Measurements from ENCODE around the gene RNF111.
A peak's percentile ranks its signal among the peaks of the same experiment; 100 is the strongest.

The RNF111 gene

DNA sequence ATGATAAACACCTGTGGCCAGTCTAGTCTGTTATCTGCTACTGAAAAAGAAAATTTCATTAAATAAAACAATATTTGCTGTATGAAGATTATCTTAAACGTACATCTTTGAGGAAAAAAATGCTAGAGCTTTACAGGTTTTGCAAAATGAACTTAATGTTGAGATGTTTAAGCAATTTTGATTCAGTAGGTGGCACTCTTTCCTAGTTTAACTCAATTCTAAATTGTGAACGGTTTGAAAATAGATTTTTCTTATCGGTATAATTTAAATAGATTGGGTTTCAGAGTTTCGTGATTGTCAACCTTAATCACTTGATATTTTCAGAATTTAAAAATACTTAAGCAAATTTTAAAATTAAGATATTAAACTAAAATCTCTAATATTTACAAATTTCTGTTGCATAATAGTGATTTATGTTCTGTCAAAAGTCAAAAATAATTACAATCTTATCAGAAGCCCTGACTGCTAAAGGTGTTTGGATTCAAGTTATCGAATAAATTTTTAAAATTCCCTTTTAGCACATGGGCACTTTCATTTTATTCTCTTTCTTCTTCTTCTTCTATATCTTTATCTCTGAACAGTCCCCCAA lies 7.0 kb upstream of the RNF111 start:
- Histone ChIP-seq H3K4me3 (ENCODE audit: low read length) (no peak overlapping the region), H2BK15ac (replicated peaks; ENCODE audit: low read depth) (no peak overlapping the region), H2BK120ac (ENCODE audit: low read depth, low read length) (no peak overlapping the region)

DNA sequence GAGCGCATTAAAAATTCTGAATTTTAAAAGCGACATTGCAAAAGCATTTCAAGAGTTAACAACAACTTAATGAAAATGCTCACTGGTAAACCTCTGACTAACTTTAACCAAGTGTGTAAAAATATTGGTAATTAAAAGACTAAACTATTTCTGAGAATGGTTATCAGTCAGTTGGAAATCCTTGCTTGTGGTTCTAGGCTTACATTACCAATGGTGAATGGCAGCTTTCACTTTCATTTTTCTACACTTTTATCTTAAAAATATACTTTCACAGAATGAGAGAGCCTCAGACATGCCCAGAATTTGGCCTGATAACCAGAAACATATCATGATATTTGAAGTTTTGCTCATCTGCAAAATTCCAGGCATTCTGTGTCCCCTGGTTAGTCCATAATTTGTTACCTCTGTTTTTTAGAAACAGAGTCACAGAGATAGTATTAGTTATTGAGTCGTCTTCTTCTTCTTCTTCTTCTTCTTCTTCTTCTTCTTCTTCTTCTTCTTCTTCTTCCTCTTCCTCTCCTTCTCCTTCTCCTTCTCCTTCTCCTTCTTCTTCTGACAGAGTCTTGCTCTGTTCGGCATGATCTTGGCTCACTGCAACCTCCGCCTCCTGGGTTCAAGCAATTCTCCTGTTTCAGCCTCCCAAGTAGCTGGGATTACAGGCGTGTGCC lies 5.5 kb upstream of the RNF111 start:
- Histone ChIP-seq H3K79me1 (ENCODE audit: low read length) (no peaks in the 10 kb centered on the region), H3K18ac (ENCODE audit: low read length) (no peak overlapping the region), H3K9ac (ENCODE audit: low read length) (no peak overlapping the region), H2BK5ac (ENCODE audit: low read length) (no peak overlapping the region), H3K4me1 (ENCODE audit: control insufficient read depth, low read depth, low read length) (peaks cover under 1% of the 10 kb centered on the region), H4K8ac (ENCODE audit: low read depth, low read length) (no peak overlapping the region), H2AK5ac (ENCODE audit: low read length) (no peak overlapping the region), H3K56ac (ENCODE audit: low read length) (no peak overlapping the region), H4K5ac (ENCODE audit: low read length) (no peak overlapping the region), H3K4ac (ENCODE audit: low read depth, low read length) (no peak overlapping the region), H3K23ac (ENCODE audit: low read length) (no peak overlapping the region), H3K36me3 (ENCODE audit: control insufficient read depth, insufficient read depth, low read length) (no peaks in the 10 kb centered on the region), H2BK120ac (ENCODE audit: low read depth, low read length) (no peak overlapping the region), H3K27me3 (ENCODE audit: insufficient read depth, low read length, poor library complexity) (no peaks in the 10 kb centered on the region), H2BK15ac (replicated peaks; ENCODE audit: low read depth) (no peak overlapping the region), H3K27ac (ENCODE audit: low read depth, low read length) (no peak overlapping the region), H3K4me3 (ENCODE audit: low read length) (no peak overlapping the region), H3K4me2 (ENCODE audit: low read length) (no peak overlapping the region), H3K79me2 (ENCODE audit: control insufficient read depth, insufficient read depth, low read length) (no peaks in the 10 kb centered on the region)
- no peak for DNase-seq
- no CpG with 5 or more reads among the region's 6 CpGs for WGBS (ENCODE audit: extremely low coverage, insufficient coverage, low lambda C conversion rate)

More for the DNA sequence above, 7.0 kb upstream of the RNF111 start:
- Histone ChIP-seq H3K79me2 (ENCODE audit: control insufficient read depth, insufficient read depth, low read length) (no peaks in the 10 kb centered on the region), H4K8ac (ENCODE audit: low read depth, low read length) (no peak overlapping the region), H3K9ac (ENCODE audit: low read length) (no peak overlapping the region), H3K36me3 (ENCODE audit: control insufficient read depth, insufficient read depth, low read length) (no peaks in the 10 kb centered on the region), H4K5ac (ENCODE audit: low read length) (no peak overlapping the region), H3K27me3 (ENCODE audit: insufficient read depth, low read length, poor library complexity) (no peaks in the 10 kb centered on the region), H3K79me1 (ENCODE audit: low read length) (no peaks in the 10 kb centered on the region), H2AK5ac (ENCODE audit: low read length) (no peak overlapping the region), H3K23ac (ENCODE audit: low read length) (no peak overlapping the region), H3K4me2 (ENCODE audit: low read length) (no peak overlapping the region), H3K56ac (ENCODE audit: low read length) (no peak overlapping the region), H3K4me1 (ENCODE audit: control insufficient read depth, low read depth, low read length) (no peaks in the 10 kb centered on the region), H3K4ac (ENCODE audit: low read depth, low read length) (no peak overlapping the region), H3K18ac (ENCODE audit: low read length) (no peak overlapping the region), H3K27ac (ENCODE audit: low read depth, low read length) (no peak overlapping the region), H2BK5ac (ENCODE audit: low read length) (no peak overlapping the region)
- DNase-seq, result no peak
- no CpG with 5 or more reads among the region's 5 CpGs for WGBS (ENCODE audit: extremely low coverage, insufficient coverage, low lambda C conversion rate)

DNA sequence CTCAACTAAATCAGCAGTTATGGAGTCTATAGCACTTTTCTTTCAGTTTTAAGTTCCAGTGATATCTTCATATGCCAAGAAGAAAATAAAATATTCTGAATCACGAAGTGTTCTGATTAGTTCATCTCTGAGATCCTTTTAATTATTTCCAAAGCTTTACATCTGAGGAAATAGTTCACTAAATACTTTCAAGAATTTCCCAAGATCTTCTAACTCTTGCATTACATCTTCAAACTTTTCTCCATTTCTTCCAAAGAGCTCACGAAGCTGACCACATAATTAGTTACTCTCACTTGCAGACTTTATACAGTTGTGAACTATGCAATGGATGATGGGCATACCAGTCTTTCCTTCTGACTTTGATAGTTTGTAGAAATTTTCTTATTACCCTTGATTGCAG lies 4.2 kb upstream of the RNF111 start:
- Histone ChIP-seq H4K8ac (ENCODE audit: low read depth, low read length) (no peak overlapping the region), H2BK120ac (ENCODE audit: low read depth, low read length) (no peak overlapping the region), H3K4me3 (ENCODE audit: low read length) (no peak overlapping the region), H3K4me1 (ENCODE audit: control insufficient read depth, low read depth, low read length) (peaks cover 2% of the 10 kb centered on the region), H2BK5ac (ENCODE audit: low read length) (no peak overlapping the region), H3K56ac (ENCODE audit: low read length) (no peak overlapping the region), H3K4ac (ENCODE audit: low read depth, low read length) (no peak overlapping the region), H3K79me1 (ENCODE audit: low read length) (no peaks in the 10 kb centered on the region), H3K27me3 (ENCODE audit: insufficient read depth, low read length, poor library complexity) (no peaks in the 10 kb centered on the region), H3K27ac (ENCODE audit: low read depth, low read length) (no peak overlapping the region), H4K5ac (ENCODE audit: low read length) (no peak overlapping the region), H2AK5ac (ENCODE audit: low read length) (no peak overlapping the region), H3K23ac (ENCODE audit: low read length) (no peak overlapping the region), H3K18ac (ENCODE audit: low read length) (no peak overlapping the region), H3K36me3 (ENCODE audit: control insufficient read depth, insufficient read depth, low read length) (no peaks in the 10 kb centered on the region), H2BK15ac (replicated peaks; ENCODE audit: low read depth) (no peak overlapping the region), H3K79me2 (ENCODE audit: control insufficient read depth, insufficient read depth, low read length) (peaks cover 3% of the 10 kb centered on the region), H3K9ac (ENCODE audit: low read length) (no peak overlapping the region), H3K4me2 (ENCODE audit: low read length) (no peak overlapping the region)
- WGBS (ENCODE audit: extremely low coverage, insufficient coverage, low lambda C conversion rate), result no CpG with 5 or more reads among the region's 2 CpGs
- DNase-seq, result no peak

DNA sequence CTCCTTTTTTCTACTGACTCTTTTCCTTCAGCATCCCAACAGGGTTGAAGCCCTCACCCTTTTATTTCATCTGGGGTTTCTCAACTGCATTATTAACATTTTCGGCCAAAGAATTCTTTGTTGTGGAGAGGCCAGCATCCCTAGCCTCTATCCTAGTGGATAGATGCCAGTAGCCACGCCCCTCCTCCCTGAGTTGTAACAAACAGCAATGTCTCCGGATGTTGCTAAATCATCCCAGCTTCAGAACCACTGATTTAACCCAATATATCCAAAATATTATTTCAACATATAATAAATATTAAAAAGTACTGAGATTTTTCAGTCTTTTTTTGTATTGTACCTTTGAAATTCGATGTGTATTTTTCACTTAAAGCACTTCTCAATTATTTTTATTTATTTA lies 2.0 kb upstream of the RNF111 start:
- peak; percentile 22 for DNase-seq
- H3K9ac ChIP-seq (ENCODE audit: low read length), result no peak overlapping the region
- no peak overlapping the region for H4K5ac ChIP-seq (ENCODE audit: low read length)
- H4K8ac ChIP-seq (ENCODE audit: low read depth, low read length), result no peak overlapping the region
- no peak overlapping the region for H3K18ac ChIP-seq (ENCODE audit: low read length)
- no peak overlapping the region for H3K4me2 ChIP-seq (ENCODE audit: low read length)
- H2BK120ac ChIP-seq (ENCODE audit: low read depth, low read length), result no peak overlapping the region
- H3K79me1 ChIP-seq (ENCODE audit: low read length), result no peaks in the 10 kb centered on the region
- H3K56ac ChIP-seq (ENCODE audit: low read length), result no peak overlapping the region
- H2AK5ac ChIP-seq (ENCODE audit: low read length), result no peak overlapping the region
- H3K27ac ChIP-seq (ENCODE audit: low read depth, low read length), result no peak overlapping the region
- no peak overlapping the region for H2BK5ac ChIP-seq (ENCODE audit: low read length)
- no peak overlapping the region for H3K4me3 ChIP-seq (ENCODE audit: low read length)
- H3K4me1 ChIP-seq (ENCODE audit: control insufficient read depth, low read depth, low read length), result peaks cover 2% of the 10 kb centered on the region
- no peaks in the 10 kb centered on the region for H3K27me3 ChIP-seq (ENCODE audit: insufficient read depth, low read length, poor library complexity)
- no peak overlapping the region for H3K4ac ChIP-seq (ENCODE audit: low read depth, low read length)
- peaks cover 18% of the 10 kb centered on the region for H3K79me2 ChIP-seq (ENCODE audit: control insufficient read depth, insufficient read depth, low read length)
- H2BK15ac ChIP-seq (replicated peaks; ENCODE audit: low read depth), result no peak overlapping the region
- WGBS (ENCODE audit: extremely low coverage, insufficient coverage, low lambda C conversion rate), result no CpG with 5 or more reads among the region's 4 CpGs
- H3K36me3 ChIP-seq (ENCODE audit: control insufficient read depth, insufficient read depth, low read length), result no peaks in the 10 kb centered on the region
- no peak overlapping the region for H3K23ac ChIP-seq (ENCODE audit: low read length)

DNA sequence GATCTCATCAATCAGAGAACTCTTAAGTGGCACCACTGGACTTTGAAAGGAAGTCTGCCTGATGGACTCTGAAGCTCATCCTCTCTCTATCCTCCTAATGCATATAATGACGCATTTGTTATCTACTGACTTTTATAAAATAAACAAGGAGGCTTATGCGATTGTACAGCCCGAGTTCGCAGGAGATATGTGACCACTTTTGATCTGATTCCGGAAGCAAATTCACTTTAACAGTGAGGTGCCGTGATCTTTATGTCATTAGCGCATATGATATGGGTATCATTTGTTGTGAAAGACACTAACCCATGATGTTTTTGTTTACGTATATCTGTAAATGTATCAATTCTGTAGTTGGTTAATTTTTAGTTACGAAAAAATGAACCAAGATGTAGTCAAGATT lies 427 bp upstream of the RNF111 start:
- no peak overlapping the region for H3K27ac ChIP-seq (ENCODE audit: low read depth, low read length)
- peaks cover 2% of the 10 kb centered on the region for H3K4me1 ChIP-seq (ENCODE audit: control insufficient read depth, low read depth, low read length)
- no peak for DNase-seq
- H3K4me3 ChIP-seq (ENCODE audit: low read length), result no peak overlapping the region
- peaks cover 29% of the 10 kb centered on the region for H3K79me2 ChIP-seq (ENCODE audit: control insufficient read depth, insufficient read depth, low read length)
- H2BK15ac ChIP-seq (replicated peaks; ENCODE audit: low read depth), result no peak overlapping the region
- H2BK5ac ChIP-seq (ENCODE audit: low read length), result no peak overlapping the region
- no peak overlapping the region for H4K5ac ChIP-seq (ENCODE audit: low read length)
- no peaks in the 10 kb centered on the region for H3K36me3 ChIP-seq (ENCODE audit: control insufficient read depth, insufficient read depth, low read length)
- peak overlapping the region; percentile 61 for H3K4me2 ChIP-seq (ENCODE audit: low read length)
- H3K18ac ChIP-seq (ENCODE audit: low read length), result no peak overlapping the region
- peak overlapping the region; percentile 71 for H3K56ac ChIP-seq (ENCODE audit: low read length)
- no peak overlapping the region for H2AK5ac ChIP-seq (ENCODE audit: low read length)
- peaks cover 4% of the 10 kb centered on the region for H3K79me1 ChIP-seq (ENCODE audit: low read length)
- H3K23ac ChIP-seq (ENCODE audit: low read length), result no peak overlapping the region
- no CpG with 5 or more reads among the region's 9 CpGs for WGBS (ENCODE audit: extremely low coverage, insufficient coverage, low lambda C conversion rate)
- H2BK120ac ChIP-seq (ENCODE audit: low read depth, low read length), result no peak overlapping the region
- H4K8ac ChIP-seq (ENCODE audit: low read depth, low read length), result no peak overlapping the region
- H3K4ac ChIP-seq (ENCODE audit: low read depth, low read length), result no peak overlapping the region
- H3K9ac ChIP-seq (ENCODE audit: low read length), result peak overlapping the region; percentile 50
- H3K27me3 ChIP-seq (ENCODE audit: insufficient read depth, low read length, poor library complexity), result no peaks in the 10 kb centered on the region
